NCI-H1105 (cell line): Measurements from ENCODE around the gene PLA2G2D.
"Not testable (repeated sequence)": the region's sequence is repeated elsewhere in the genome, so short reads cannot be mapped to it uniquely, and the experiment has no call there.

Experiments used
- DNase-seq: peaks from one replicate; lab custom pipeline; 2025; lab: John Stamatoyannopoulos, UW

The PLA2G2D gene

DNA sequence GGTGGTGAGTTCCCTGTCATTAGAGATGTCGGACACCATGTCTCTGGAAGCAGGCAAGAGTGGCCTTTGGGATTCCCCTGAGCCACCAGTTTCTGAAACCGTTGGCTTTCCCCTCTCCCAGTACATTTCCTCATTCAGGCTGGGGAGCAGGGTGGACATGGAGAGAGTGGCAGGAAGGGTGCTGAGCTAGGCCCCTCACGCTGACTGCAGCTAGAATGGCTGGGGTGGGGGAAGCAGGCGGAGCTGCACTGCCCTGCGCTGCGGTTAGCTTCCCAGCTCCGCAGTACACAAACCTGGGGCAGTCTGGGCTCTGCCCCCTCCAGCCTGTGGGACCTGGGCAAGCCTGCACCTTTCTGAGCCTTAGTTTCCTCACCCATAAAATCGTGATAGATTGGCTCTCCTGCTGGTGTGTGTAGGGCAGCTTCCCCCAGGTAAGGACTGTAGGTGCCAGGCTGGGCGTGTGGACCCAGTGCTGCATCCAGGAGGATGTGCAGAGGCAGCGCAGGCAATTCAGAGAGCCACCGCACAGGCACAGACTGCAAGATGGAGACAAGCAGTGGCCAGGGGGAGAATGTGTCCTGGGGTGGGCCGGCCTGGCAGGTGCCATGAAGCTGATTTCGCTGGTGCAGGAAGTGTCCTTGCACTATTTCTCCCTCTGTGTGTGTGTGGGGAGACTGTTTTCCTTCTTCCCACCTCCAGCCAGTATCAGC is 22.8 kb upstream of the PLA2G2D start:
- DNase-seq, result no peak

DNA sequence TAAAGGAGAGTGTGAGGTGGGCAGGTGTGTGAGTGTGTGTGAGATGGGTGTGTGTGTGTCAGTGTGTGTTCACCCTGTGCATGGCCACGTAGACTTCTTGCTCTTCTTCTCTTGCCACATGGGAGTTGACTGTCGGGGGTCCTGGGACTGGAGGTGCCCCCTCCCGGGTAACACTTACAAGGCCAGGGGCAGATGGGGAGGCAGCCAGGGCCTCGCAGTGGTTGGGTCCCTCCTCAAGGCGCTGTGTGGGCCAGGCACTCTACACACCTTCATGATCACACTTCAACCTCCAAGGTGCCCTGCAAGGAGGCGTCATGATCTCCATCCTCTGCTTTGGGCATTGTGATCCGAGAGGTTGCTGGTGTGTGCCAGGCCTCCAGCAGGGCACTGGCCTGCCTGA is 22.1 kb upstream of the PLA2G2D start:
- DNase-seq, result no peak

DNA sequence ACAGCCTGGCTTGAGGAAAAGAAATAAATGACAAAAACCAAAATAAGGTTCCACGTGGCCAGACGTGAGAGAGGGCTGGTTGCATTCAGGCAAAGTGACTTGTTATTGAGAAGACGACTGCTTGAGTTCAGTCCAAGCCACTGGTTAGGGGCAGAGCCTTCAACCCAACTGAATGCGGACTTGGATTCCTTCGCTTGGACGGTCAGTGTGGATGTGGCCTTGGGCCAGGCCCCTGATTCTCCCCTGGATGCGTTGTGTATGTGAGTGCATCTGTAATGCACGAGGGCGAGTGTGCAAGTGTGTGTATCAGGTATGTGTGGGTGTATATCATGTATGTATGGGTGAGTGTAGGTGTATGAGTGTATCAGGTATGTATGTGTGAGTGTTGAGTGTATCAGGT is 21.7 kb upstream of the PLA2G2D start:
- DNase-seq, result no peak

DNA sequence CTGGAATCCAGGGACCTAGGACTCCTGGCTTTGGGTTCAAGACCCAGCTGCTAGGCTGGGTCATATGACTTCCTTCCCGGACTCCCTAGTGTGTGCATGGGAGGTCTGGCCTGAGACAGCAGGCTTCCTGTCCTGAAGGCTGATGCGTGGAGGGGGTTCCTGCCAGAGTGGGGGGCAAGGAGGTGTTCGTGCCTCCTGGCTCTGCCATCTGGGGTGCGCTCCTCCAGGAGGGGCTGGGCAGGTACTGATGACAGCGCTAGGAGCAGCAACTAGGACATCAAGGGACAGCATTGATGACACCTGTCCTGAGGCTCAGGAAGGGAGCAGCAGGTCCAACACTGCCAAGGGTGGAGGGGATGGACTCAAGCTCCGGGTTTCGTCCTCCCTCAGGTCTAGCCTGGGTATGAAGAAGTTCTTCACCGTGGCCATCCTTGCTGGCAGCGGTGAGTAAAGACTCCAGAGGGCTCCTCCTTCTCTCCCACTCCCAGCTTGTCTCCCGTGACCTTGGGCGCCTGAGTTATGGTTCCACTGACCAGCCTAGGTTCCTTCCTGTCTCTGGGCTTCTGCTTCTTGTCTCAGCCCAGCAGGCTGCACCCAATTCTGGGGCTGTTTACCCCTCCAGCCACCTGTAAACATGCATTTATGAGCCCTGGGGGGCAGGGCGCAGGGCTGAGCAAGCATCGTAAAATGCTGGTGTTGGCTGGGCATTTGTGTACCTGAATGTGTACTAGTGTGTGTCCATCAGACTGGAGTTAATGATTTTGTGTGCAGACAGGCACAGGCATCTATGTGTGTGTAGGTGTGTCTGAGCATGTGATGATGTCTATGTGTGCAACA is 20.7 kb upstream of the PLA2G2D start:
- no peak for DNase-seq

DNA sequence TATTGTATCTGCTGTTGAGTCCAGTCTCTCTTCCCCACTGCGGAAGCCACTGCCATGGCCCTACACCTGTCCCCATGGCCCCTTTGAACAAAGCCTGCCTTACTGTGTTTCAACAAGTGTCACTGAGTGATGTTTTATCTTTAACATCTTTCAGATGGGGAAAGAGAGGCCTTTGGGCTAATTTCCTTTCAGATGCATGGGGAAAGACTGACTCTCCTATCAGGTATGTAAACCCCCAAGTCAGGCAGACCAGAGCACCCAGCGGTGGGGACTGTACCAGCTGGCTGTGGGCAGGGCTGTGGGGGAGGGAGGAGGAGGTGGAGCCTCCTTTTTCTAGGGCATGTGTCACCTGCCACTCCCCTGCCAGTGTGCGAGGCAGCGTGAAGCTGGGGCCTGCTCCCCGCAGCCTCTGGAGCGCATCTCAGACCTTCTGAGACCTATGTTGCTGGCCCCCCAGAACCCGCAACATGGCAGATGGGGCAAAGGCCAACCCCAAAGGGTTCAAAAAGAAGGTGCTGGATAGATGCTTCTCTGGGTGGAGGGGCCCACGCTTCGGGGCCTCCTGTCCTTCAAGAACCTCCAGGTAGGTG is 19.7 kb upstream of the PLA2G2D start, which contains the start of gene PLA2G2F:
TSS of gene PLA2G2F (plus strand) at position 363 of the 590 bp plus-strand sequence. CDS start at position 468, 105 bp downstream.
- DNase-seq, result no peak

DNA sequence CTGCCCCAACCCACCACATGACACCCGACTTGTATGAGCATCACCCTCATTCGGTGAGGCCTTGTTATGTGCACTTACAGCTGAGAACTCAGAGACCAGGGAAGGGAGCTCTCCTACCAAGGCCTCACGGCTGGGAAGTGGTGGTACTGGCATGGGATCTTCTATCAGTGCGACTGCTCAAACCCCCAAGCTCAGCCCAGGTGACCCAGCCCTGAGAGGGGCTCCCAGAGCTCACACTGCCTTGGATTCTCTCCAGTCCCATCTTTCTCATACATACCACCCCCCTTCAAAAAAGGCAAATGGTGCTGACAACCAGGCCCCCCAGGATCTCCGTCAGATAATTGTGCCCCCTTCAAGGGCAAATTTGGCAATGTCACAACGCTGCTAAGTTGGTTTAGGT is 19.0 kb upstream of the PLA2G2D start:
- DNase-seq, result no peak

DNA sequence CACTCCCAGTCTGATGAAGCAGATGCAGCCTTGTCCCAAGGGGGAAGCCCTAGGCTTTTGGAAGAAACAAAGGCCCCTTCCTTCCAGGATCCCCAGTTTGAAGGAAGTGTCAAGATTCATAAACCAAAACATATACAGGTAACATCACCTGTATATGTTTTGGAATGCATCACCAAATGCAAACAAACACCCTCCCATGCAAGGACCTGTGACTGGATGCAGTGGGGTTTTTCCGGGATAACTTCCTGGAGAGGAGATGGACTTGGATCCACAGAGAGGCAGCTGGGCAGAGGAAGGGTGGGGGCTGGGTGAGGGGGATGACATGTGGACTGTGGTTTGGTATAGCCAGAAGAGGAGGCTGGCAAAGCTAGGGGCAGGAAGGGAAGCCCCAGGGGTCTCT is 18.3 kb upstream of the PLA2G2D start:
- no peak for DNase-seq

DNA sequence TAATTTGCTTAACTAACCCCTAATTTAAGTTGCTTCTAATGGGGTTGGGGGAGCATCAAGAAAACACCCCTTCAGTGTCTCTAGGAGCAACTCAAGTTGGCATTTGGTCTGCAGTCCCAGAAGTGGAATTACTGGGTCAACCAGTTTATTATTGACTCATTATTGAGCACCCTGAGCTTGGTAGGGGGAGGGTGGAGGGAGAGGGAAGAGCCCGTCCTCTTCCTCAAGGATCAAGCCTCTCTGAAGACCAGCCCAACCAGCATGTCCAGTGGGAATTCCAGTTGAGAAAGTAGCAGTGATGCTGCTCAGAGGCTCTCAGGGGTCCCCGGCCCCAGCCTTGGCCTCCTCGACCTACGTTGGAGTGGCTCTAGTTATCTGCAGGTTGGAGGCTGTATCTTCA is 17.7 kb upstream of the PLA2G2D start:
- no peak for DNase-seq

DNA sequence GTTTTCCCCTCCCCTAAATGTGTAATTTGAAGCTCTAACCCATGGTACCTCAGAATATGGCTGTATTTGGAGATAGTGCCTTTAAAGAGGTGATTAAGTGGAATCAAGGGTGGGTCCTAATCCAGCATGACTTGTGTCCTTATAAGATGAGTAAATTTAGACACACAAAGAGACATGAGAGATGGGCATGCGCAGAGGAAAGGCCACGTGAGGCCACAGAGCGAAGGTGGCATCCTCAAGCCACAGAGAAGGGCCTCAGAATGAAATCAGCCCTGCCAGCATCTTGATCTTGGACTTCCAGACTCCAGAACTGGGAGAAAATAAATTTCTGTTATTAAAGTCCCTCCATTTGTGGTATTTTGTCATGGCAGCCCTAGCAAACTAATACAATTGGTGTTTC is 16.9 kb upstream of the PLA2G2D start:
- no peak for DNase-seq

DNA sequence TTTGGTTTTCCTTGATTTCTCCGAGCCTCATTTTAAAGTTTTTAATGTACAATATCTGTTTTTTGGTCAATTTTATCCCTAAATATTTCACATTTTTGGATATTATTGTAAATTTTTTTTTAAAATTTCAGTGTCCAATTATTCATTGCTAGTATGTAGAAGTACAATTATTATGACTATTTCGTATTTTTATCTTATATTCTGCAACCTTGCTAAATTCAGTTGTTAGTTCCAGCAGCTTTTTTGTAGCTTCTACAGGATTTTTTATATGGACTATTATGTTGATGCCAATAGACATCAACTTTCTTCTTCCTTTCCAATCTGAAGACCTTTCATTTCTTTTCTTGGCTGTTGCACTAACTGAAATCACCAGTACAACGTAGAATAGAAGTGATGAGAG is 15.7 kb upstream of the PLA2G2D start:
- DNase-seq, result no peak

DNA sequence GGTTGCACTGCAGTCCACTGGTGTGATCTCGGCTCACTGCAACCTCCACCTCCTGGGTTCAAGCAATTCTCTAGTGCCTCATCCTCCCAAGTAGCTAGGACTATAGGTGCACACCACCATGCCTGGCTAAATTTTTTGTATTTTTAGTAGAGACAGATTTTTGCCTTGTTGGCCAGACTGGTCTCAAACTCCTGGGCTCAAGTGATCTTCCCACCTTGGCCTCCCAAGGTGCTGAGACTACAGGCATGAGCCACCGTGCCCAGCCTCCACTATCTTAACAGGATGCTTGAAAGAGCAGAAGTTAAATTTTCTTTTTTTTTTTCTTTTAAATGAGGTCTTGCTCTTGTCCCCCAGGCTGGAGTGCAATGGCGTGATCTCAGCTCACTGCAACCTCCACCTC is 11.2 kb upstream of the PLA2G2D start:
- not testable (repeated sequence) for DNase-seq

DNA sequence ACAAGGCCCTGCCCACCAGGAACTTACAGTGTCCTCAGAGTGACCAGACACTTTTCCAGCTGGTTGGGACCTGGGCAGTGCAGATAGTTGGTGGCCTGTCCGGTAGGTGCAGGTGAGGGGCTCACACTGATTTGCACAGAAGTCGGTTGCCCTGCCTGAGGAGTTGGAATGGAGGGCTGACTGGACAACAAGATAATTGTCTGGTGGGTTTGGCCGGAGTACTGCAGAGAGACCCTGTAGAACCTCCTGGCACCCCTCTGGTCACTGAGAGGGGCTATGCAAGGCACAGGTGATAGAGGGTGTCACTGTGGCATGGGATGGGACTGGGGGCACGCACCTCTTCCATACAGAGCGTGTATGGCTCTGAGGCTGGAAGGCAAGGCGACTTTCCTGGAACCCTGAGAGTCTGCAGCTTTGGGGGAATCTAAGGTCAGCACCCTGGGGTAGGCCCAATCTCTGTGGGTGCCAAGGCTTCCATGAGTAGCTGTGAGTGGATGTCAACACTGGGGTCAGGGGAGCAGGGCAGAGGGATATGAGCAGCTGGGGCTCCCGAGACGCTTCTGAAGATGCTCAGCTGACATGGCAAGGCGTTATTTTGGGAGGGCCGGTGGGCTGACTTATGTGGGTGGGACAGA is 7.6 kb upstream of the PLA2G2D start:
- no peak for DNase-seq

DNA sequence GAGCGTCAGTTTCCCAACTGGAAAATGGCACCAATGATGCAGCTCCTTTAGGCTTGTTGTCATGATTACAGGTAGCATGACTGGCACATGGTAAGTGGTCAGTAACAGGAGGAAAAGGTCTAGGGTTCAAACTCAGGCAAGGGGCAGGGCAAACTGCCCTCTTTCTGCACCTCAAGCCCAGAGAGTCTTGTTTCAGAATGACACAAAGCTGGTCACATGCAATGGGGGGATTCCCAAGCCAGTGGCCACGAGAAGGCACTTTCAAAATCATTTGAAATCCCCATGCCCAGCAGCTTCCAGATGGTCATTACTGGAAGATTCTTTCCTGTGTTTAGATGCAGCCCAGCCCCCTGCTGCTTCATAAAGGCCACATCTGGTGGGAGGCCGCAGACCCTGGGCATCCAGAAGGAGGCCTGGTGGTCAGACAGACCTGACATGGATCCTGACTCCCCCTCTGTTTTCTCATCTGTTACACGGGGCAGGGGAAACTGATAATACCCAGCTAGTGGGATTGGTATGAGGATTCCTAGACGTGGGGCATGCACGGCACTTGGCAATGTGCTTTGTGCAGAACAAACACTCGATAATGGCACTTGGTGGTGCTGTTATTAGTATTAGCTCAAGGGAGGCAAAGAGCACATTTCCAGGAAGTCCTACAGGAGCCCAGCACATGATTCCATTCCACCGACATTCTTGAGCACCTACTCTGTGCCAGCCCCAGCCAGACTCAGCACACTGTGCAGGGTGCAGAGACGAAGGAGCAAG is 6.9 kb upstream of the PLA2G2D start:
- no peak for DNase-seq

DNA sequence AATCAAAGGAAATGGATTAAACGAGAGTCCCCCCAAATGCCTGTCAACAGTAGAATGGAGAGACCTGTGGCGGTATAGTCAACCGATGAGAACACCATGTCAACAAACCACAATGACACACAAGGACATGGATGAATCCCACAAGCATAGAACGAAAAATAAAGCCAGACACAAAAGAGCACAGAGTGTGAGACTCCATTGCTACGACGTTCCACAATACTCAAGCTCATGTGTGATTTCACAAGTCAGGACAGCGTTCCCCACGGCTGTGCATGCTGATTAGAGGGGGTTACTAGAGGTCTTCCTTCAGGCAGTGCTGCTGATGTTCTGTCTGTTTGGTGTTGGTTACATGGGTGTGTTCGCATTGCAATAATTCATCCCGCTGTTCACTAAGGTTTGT is 5.8 kb upstream of the PLA2G2D start:
- no peak for DNase-seq

DNA sequence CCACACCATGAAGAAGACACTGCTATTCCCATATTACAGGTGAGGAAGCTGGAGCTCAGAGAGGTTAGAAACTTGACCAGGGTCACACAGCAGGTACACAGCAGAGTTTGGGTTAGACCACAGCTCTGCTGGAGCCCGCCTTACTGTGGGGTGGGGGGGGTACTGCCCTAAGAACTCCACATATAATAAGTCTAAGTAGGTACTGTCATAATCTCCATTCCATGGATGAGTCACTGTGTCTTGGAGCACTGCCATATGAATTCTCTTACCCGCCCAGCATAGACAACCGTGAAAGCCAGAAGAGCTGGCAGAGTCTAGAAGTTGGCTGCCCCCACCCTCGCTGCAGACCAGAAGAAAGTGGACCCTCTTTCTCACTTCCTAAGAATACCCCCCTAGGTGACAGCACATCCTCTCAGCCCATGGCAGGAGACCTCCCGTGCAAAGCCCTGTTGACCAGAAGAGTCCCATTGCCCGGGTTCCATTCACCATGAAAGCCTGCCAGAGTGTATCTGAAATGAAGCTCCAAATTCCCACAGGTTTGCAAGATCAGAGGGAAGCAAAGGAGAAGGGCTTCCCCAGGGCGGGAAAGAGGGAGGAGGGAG is 5.2 kb upstream of the PLA2G2D start:
- DNase-seq, result no peak

DNA sequence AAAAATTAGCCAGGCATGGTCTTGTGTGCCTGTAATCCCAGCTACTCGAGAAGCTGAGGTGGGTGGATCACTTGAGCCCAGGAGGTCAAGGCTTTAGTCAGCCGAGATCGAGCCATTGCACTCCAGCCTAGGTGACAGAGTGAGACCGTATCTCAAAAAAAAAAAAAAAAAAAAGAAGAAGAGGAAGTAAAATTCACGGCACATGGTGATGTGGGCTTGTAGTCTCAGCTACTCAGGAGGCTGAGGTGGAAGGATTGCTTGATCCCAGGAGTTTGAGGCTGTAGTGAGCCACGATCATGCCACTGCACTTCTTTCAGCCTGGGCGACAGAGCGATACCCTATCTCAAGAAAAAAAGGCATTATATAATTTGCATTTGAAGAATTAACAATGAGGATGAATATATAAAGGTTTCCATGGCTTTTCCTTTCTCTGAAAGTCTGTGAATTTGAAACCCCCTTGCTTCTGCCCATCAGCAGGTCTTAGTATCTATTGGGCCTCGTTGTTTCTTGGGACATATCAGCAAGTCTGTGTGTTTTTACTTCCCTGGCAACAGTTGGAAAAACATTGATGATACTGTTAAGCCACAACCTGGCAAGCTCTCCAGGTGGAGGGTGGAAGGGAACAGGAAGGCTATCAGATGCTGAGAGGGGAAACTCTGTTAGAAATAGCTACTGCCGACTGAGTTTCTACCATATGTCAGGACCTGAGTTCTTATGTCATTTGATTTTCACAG is 4.6 kb upstream of the PLA2G2D start:
- DNase-seq, result no peak

DNA sequence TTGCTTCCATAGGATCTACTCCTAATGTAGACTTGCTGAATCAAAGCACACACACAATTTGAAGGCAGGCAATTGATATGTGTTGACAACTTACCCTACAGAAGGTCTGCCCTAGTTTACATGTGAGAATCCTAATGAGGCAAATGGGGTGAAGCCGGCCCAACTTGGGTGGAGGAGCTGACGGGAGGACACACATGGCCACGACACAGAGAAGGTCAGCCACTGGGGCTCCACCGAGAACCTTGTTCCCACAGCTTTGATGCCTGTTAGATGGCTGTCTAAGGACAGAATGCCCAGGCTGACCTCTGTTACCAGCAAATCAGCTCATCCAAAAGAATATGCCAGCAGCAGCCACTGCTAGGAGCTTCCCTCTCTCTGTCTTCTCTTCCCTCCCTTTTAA is 1.5 kb upstream of the PLA2G2D start:
- no peak for DNase-seq

DNA sequence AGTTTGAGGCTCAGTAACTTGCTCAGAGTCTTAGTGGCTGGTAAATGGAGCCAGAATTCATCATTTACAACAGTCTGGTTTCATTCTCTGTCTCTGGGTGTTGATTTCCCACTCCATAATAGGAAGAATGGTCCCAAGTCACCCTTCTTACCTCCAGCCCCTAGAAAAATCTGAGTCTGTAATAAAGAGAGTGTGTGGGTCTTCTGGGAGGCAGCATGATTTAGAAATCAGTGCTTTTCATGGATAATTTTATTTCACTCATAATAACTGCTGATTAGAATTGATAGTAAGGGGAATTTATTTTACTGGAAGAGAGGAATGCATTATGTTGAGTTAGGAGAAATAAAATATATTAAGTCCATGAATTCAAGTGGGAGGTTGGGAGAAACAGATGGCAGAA is 2.1 kb downstream of the PLA2G2D start:
- DNase-seq, result no peak

DNA sequence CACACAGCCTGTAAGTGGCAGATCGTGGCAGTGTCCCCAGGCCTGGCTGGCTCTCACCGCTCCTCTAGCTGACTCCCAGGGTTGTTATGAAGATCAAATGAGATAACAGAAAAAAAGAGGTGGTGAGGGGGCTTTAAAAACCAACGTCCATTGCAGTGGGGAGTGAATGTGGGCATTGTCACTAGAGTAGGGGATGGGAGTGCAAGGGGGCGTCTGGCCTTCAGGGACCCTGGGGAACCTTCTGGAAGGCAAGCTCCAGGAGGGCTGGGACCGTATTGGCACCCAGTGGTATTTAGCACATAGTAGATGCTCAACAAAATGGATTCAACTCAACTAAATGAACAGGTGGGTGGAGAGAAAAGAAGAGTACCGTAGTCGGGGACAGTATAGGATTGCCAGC is 3.4 kb downstream of the PLA2G2D start:
- DNase-seq, result no peak

DNA sequence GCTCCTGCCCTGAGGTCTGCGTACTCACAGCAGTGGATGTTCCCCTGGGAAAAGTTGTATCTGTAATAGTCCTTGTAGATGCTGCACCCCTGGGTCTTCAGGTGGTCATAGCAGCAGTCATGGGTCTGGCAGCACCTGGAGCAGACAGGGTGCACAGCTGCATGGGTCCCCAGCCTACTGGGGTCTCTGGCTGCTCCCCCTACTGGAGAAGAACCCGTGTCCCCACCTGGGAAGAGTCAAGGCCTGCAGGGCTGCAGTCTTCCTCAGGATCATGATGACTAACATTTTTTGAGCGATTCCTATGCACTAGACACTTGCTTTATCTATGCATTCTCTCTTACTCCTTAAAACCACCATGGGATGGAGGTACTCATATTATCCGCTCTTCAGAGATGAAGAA is 3.9 kb downstream of the PLA2G2D start:
- DNase-seq, result no peak
